ENCODE measurements around the gene COPG2. TPM values are rescaled to one million over a fixed set of nuclear protein-coding genes. Genes with fewer than 3 reads are reported as not detected.

The COPG2 gene
- total and polyA plus RNA-seq, 2 of the 8 experiments (the other 6 are each of a cell fraction or from before 2014, with no cell fraction given), result 50.3 to 53.1 TPM

GRCh38 chr7:130627775-130628174, 40.8 kb downstream of the COPG2 start:
- H3K9me3 ChIP-seq (ENCODE audit: insufficient read depth in 2 of 2, low read depth in 1 of 2, low read length in 1 of 2), result peaks cover 0 to 6% of the 10 kb centered on the region in 2 experiments; a peak in 2 of 4 replicates
- no peaks in the 10 kb centered on the region for H3K79me1 ChIP-seq (ENCODE audit: low read depth, low read length)
- WGBS, 2 experiments (ENCODE audit: extremely low coverage in 1 of 2, insufficient coverage in 1 of 2, insufficient read length in 1 of 2, insufficient replicate concordance in 2 of 2, low coverage in 1 of 2, low lambda C conversion rate in 2 of 2, missing lambda C conversion rate in 1 of 2), result 97% methylated on average over 4 of the region's 4 CpGs; no CpG with 5 or more reads in 1 of the 2 experiments
- H4K91ac ChIP-seq (replicated peaks; ENCODE audit: insufficient read length, low read length), result no peak overlapping the region
- H4K8ac ChIP-seq (ENCODE audit: extremely low read depth, insufficient read depth, low read length), result no peak overlapping the region
- no peaks in the 10 kb centered on the region for H3K27me3 ChIP-seq (replicated peaks in 1 of 4; ENCODE audit: control insufficient read depth in 3 of 4, extremely low read depth in 1 of 4, insufficient read depth in 3 of 4, low read length in 3 of 4)
- no peak overlapping the region for H3K23ac ChIP-seq (ENCODE audit: insufficient read length)
- H3K18ac ChIP-seq (ENCODE audit: extremely low read depth, low read length), result no peak overlapping the region
- ChIA-PET POLR2A (ENCODE audit: partially characterized antibody) (no interaction called here), CTCF (ENCODE audit: partially characterized antibody) (no interaction called here)
- DNase-seq (ENCODE audit: low read depth in 1 of 2, low spot score in 2 of 2) (no peak), FAIRE-seq (no peak)
- no peaks in the 10 kb centered on the region for H3K23me2 ChIP-seq (ENCODE audit: low read depth, low read length)
- H3K27ac ChIP-seq (ENCODE audit: low read depth, low read length), result no peak overlapping the region
- H2BK12ac ChIP-seq (ENCODE audit: low read depth, low read length), result no peak overlapping the region
- no peak overlapping the region for H3K56ac ChIP-seq (replicated peaks; ENCODE audit: insufficient read length, low read depth, low read length)
- H2BK15ac ChIP-seq (ENCODE audit: low read length), result no peak overlapping the region
- no peak overlapping the region for H3K4me2 ChIP-seq (ENCODE audit: insufficient read depth in 1 of 2, low read depth in 2 of 2, low read length in 2 of 2)
- no peak overlapping the region for H3K9ac ChIP-seq (replicated peaks in 1 of 4; ENCODE audit: extremely low read depth in 1 of 4, low read depth in 3 of 4, low read length in 3 of 4)
- no peaks in the 10 kb centered on the region for H3K4me1 ChIP-seq (replicated peaks in 1 of 4; ENCODE audit: control insufficient read depth in 3 of 4, insufficient read depth in 4 of 4, low read length in 3 of 4)
- no peak overlapping the region for H3K4ac ChIP-seq (replicated peaks; ENCODE audit: insufficient read length, low read depth, low read length)
- no peak overlapping the region for H2AK5ac ChIP-seq (ENCODE audit: low read depth, low read length)
- no peak overlapping the region for H4K5ac ChIP-seq (ENCODE audit: insufficient read length, low read depth, low read length)
- H3K14ac ChIP-seq (ENCODE audit: insufficient read length), result no peak overlapping the region
- H2BK5ac ChIP-seq (ENCODE audit: low read depth, low read length), result no peak overlapping the region
- H2BK20ac ChIP-seq (ENCODE audit: low read length), result no peak overlapping the region
- no peak overlapping the region for H2BK120ac ChIP-seq (replicated peaks; ENCODE audit: low read depth, low read length)
- no peaks in the 10 kb centered on the region; a peak in 1 of 8 replicates for H3K36me3 ChIP-seq (ENCODE audit: control insufficient read depth in 2 of 4, insufficient read depth in 4 of 4, low read length in 3 of 4)
- no peaks in the 10 kb centered on the region for H4K20me1 ChIP-seq (replicated peaks in 1 of 2; ENCODE audit: control insufficient read depth in 1 of 2, insufficient read depth in 2 of 2, low read length in 2 of 2)
- H3K4me3 ChIP-seq (ENCODE audit: extremely low read depth in 1 of 4, insufficient read depth in 2 of 4, low read depth in 3 of 4, low read length in 4 of 4), result no peak overlapping the region
- TF ChIP-seq SUZ12 (IDR thresholded peaks at IDR 0.05; ENCODE audit: low read length) (no peak), SAP30 (IDR thresholded peaks at IDR 0.05; ENCODE audit: insufficient read depth, insufficient replicate concordance, low read length) (no peak), PHF8 (conservative IDR thresholded peaks at IDR 0.05; ENCODE audit: low read depth, low read length) (no peak), SIN3A (conservative IDR thresholded peaks at IDR 0.05 in 1 of 2, IDR thresholded peaks at IDR 0.05 in 1 of 2; ENCODE audit: low read depth in 1 of 2, low read length in 2 of 2) (no peak), RNF2 (IDR thresholded peaks at IDR 0.05; ENCODE audit: borderline replicate concordance, low read depth, low read length, missing control alignments, poor library complexity, severe bottlenecking) (no peak), EZH2 (IDR thresholded peaks at IDR 0.05; ENCODE audit: low read depth, low read length, severe bottlenecking) (no peak)
- H3K79me2 ChIP-seq (ENCODE audit: control insufficient read depth in 1 of 2, insufficient read depth in 2 of 2, low read length in 2 of 2), result no peaks in the 10 kb centered on the region
- no peak overlapping the region for H2AFZ ChIP-seq (ENCODE audit: low read length)

All from H1 (cell line).